ENCODE results near the gene USP5.

Gene USP5

GRCh38 chr12:6851921-6852650 lies at the start of gene USP5:
Gene USP5, plus strand, starts transcription at chr12:6852150. Its CDS starts 30 bp downstream, at chr12:6852180.
- DNase-seq = peak; percentile 92 to 97 (median 95)

GRCh38 chr12:6807170-6807569 lies 44.8 kb upstream of the USP5 start:
- no peak for DNase-seq

- DNase-seq = no peak
Measured at GRCh38 chr12:6809056-6809455, 42.9 kb upstream of the USP5 start.

GRCh38 chr12:6810758-6811157 lies 41.2 kb upstream of the USP5 start:
- no peak for DNase-seq

- DNase-seq = no peak
Measured at GRCh38 chr12:6813363-6813762, 38.6 kb upstream of the USP5 start.

- no peak for DNase-seq
Measured at GRCh38 chr12:6816598-6816997, 35.4 kb upstream of the USP5 start.

- no peak for DNase-seq
Measured at GRCh38 chr12:6817098-6817497, 34.9 kb upstream of the USP5 start.

GRCh38 chr12:6817662-6818157 lies 34.2 kb upstream of the USP5 start:
- no peak for DNase-seq

- DNase-seq = no peak
Measured at GRCh38 chr12:6818222-6818621, 33.7 kb upstream of the USP5 start.

GRCh38 chr12:6818645-6819044 lies 33.3 kb upstream of the USP5 start:
- no peak for DNase-seq

- no peak for DNase-seq
Measured at GRCh38 chr12:6819106-6820030, 32.6 kb upstream of the USP5 start.

- DNase-seq = no peak
Measured at GRCh38 chr12:6820166-6820565, 31.8 kb upstream of the USP5 start.

GRCh38 chr12:6821591-6822425 lies 30.1 kb upstream of the USP5 start, which contains the start of gene GPR162:
Gene GPR162, plus strand, starts transcription at chr12:6821821. Its CDS starts 2,078 bp downstream, at chr12:6823899.
- no peak for DNase-seq

GRCh38 chr12:6822426-6823135 lies 29.4 kb upstream of the USP5 start:
- no peak for DNase-seq

GRCh38 chr12:6823182-6824084 lies 28.5 kb upstream of the USP5 start:
- DNase-seq = no peak

- DNase-seq = no peak
Measured at GRCh38 chr12:6824085-6824775, 27.7 kb upstream of the USP5 start.

- DNase-seq = no peak
Measured at GRCh38 chr12:6824901-6825381, 27.0 kb upstream of the USP5 start.

GRCh38 chr12:6825398-6826124 lies 26.4 kb upstream of the USP5 start:
- DNase-seq = peak; percentile 65 to 80 (median 78)

GRCh38 chr12:6826125-6826733 lies 25.7 kb upstream of the USP5 start:
- DNase-seq = no peak

Measured in activated naive CD4-positive, alpha-beta T cell (primary cell).